GM12875 (cell line): ENCODE results near the gene UCHL3.

Experiments used
- H3K4me3 ChIP-seq: one replicate; pipeline ENCODE4 v1.5.1; 2011; ENCODE audit warnings: low read depth, low read length, control low read depth
- TF ChIP-seq, protein P1 (sequence below): IDR thresholded peaks from 2 replicates; pipeline ENCODE4 v1.5.1; 2011; ENCODE audit warnings: low read depth, mild to moderate bottlenecking, control low read depth, inconsistent platforms, low read length, moderate library complexity, borderline replicate concordance; ENCODE audit not compliant: insufficient read depth

The UCHL3 gene

DNA sequence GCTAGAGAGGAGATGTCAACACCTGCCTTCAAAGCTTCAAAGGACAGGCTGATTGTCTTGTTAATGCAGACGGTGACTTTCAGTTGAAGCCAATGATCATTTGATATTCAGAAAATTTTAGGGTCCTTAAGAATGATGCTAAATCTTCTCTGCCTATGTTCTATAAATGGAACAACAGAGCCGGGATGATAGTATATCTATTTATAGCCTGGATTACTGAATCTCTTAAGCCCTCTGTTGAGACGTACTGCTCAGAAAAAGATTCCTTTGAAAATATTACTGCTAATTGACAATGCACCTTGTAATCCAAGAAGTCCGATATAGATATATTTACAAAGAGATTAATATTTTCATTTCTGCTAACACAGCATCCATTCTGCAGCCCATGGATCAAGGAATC lies 50.8 kb downstream of the UCHL3 start:
- TF ChIP-seq, protein P1, sequence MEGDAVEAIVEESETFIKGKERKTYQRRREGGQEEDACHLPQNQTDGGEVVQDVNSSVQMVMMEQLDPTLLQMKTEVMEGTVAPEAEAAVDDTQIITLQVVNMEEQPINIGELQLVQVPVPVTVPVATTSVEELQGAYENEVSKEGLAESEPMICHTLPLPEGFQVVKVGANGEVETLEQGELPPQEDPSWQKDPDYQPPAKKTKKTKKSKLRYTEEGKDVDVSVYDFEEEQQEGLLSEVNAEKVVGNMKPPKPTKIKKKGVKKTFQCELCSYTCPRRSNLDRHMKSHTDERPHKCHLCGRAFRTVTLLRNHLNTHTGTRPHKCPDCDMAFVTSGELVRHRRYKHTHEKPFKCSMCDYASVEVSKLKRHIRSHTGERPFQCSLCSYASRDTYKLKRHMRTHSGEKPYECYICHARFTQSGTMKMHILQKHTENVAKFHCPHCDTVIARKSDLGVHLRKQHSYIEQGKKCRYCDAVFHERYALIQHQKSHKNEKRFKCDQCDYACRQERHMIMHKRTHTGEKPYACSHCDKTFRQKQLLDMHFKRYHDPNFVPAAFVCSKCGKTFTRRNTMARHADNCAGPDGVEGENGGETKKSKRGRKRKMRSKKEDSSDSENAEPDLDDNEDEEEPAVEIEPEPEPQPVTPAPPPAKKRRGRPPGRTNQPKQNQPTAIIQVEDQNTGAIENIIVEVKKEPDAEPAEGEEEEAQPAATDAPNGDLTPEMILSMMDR = no peak
- H3K4me3 ChIP-seq = no peak overlapping the region

DNA sequence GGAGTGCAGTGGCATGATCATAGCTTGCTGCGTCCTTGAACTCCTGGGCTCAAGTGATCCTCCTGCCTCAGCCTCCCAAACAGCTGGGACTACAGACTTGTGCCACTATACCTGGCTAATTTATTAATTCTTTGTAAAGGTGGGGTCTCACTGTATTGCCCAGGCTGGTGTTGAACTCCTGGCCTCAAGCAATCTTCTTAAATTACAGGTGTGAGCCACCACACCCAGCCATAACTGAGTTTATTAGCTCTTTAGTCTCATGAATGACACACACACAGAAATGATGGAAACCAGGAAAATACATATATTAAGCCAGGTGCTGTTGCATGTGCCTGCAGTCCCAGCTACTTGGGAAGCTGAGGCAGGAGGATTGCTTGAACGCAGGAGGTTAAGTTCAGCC lies 53.4 kb downstream of the UCHL3 start:
- no peak overlapping the region for H3K4me3 ChIP-seq
- TF ChIP-seq, protein P1 = no peak

- TF ChIP-seq, protein P1 = no peak
- H3K4me3 ChIP-seq = no peak overlapping the region
Observed at GRCh38 chr13:75607447-75607846, 57.9 kb downstream of the UCHL3 start.

DNA sequence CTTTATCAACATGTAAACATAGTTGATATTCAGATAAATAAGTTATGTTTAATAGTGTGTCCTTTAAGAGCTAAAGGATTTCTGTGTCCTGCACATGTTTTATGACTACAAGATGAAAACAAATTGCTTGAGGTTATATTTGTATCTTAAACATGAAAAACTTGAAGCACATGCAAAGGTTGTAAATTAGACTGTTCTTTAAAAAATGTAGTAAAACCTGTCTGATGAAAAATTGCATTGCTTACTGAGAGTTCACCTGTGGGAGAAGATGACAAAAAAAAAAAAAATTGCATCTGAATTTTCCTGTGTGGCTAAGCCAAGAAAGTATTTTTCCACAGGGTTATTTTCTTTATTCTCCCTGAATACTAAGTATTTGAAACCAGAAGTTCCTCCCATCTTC lies 60.9 kb downstream of the UCHL3 start:
- TF ChIP-seq, protein P1 = no peak
- no peak overlapping the region for H3K4me3 ChIP-seq

GRCh38 chr13:75612354-75612753 lies 62.8 kb downstream of the UCHL3 start:
- H3K4me3 ChIP-seq = no peak overlapping the region
- TF ChIP-seq, protein P1 = no peak

GRCh38 chr13:75617230-75617629 lies 67.6 kb downstream of the UCHL3 start:
- H3K4me3 ChIP-seq = no peak overlapping the region
- TF ChIP-seq, protein P1 = no peak

DNA sequence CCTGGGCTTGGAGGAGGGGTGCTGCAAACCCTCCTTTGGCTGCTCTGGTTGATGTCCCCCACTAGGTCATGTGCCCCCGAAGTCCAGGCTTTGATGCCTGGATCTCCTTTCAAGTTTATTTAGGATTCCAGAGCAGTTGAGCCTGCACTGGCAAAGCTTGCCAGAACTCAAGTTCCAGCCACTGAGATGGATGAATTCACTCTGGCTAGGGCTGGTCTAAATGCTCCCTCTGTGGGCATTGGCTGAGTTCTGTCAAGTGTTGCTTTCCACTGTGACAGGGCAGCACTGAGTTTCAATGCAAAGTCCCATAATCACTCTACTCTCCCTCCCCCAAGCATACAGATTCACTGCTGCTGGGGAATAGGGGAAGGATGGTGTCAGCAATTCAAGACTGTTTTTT lies 68.7 kb downstream of the UCHL3 start:
- TF ChIP-seq, protein P1 = no peak

More for the DNA sequence above, 68.7 kb downstream of the UCHL3 start:
- H3K4me3 ChIP-seq = no peak overlapping the region
